Liver (tissue), 3 donors: ENCODE results near the gene MPP1.

ENCODE experiments used
- EGR1 ChIP-seq, 2 donors: IDR thresholded peaks; 2 replicates each; pipeline ENCODE4 v1.6.1; 2016 to 2018; ENCODE audit warnings: antibody characterized with exemption in 2 of 2, low read depth in 2 of 2
- FOXA1 ChIP-seq: IDR thresholded peaks from 2 replicates; pipeline ENCODE4 v1.6.1; 2016; ENCODE audit warnings: antibody characterized with exemption
- GABPA ChIP-seq, 2 donors: IDR thresholded peaks in 1 of 2; conservative IDR thresholded peaks in 1 of 2; 2 replicates each; pipeline ENCODE4 v1.6.1; 2016; ENCODE audit warnings: antibody characterized with exemption in 2 of 2, mild to moderate bottlenecking in 1 of 2, moderate library complexity in 1 of 2
- JUND ChIP-seq, 2 donors: IDR thresholded peaks; 2 replicates each; pipeline ENCODE4 v1.6.1; 2016; ENCODE audit warnings: antibody characterized with exemption in 2 of 2
- RAD21 ChIP-seq, 2 donors: IDR thresholded peaks; 2 replicates each; pipeline ENCODE4 v1.6.1; 2016; ENCODE audit warnings: antibody characterized with exemption in 2 of 2, mild to moderate bottlenecking in 2 of 2
- SP1 ChIP-seq: IDR thresholded peaks from 2 replicates; pipeline ENCODE4 v1.6.1; 2018; ENCODE audit warnings: antibody characterized with exemption, mild to moderate bottlenecking
- TAF1 ChIP-seq: conservative IDR thresholded peaks from 2 replicates; pipeline ENCODE4 v1.6.1; 2016; ENCODE audit warnings: antibody characterized with exemption, mild to moderate bottlenecking
- YY1 ChIP-seq: IDR thresholded peaks from 2 replicates; pipeline ENCODE4 v1.6.1; 2016; ENCODE audit warnings: antibody characterized with exemption, mild to moderate bottlenecking
- TF ChIP-seq, protein P1 (sequence below): fragments of 150-350 bp; IDR thresholded peaks from 2 replicates; pipeline ENCODE4 v1.5.1; 2017; ENCODE audit warnings: improper control_type of control experiment, low read depth, low read length; ENCODE audit not compliant: missing input control
- TF ChIP-seq, protein P2 (sequence below): IDR thresholded peaks from 2 replicates; pipeline ENCODE4 v1.6.1; 2016; ENCODE audit warnings: antibody characterized with exemption
- TF ChIP-seq, protein P3 (sequence below): IDR thresholded peaks from 2 replicates; pipeline ENCODE4 v1.6.1; 2016; ENCODE audit warnings: antibody characterized with exemption, mild to moderate bottlenecking
- TF ChIP-seq, protein P4 (sequence below): IDR thresholded peaks from 2 replicates; pipeline ENCODE4 v1.6.1; 2016; ENCODE audit warnings: antibody characterized with exemption
- TF ChIP-seq, protein P5 (sequence below): IDR thresholded peaks from 2 replicates; pipeline ENCODE4 v1.6.1; 2016; ENCODE audit warnings: antibody characterized with exemption
- donor health status: healthy.
- donor health status: healthy.

DNA sequence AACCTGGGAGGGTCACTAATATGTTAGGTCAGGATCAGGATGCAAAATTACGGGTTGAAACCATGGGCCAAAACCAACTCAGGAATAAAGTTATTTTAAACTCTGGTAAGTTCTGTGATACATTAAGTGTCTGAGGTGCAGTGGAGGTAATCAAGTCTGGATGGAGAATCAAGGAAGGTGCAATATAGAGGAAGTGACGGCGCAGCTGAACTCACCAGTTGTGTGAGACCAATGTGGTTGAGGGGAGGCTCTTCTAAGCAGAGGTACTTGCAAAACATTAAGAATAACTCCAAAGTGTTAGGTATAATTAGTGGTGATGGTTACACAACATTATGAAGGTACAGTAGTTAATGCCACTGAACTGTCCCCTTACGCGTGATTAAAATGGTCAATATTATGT, 74.1 kb downstream of the MPP1 start:
- TF ChIP-seq, protein P1, sequence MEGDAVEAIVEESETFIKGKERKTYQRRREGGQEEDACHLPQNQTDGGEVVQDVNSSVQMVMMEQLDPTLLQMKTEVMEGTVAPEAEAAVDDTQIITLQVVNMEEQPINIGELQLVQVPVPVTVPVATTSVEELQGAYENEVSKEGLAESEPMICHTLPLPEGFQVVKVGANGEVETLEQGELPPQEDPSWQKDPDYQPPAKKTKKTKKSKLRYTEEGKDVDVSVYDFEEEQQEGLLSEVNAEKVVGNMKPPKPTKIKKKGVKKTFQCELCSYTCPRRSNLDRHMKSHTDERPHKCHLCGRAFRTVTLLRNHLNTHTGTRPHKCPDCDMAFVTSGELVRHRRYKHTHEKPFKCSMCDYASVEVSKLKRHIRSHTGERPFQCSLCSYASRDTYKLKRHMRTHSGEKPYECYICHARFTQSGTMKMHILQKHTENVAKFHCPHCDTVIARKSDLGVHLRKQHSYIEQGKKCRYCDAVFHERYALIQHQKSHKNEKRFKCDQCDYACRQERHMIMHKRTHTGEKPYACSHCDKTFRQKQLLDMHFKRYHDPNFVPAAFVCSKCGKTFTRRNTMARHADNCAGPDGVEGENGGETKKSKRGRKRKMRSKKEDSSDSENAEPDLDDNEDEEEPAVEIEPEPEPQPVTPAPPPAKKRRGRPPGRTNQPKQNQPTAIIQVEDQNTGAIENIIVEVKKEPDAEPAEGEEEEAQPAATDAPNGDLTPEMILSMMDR = no peak
- TF ChIP-seq, protein P2, sequence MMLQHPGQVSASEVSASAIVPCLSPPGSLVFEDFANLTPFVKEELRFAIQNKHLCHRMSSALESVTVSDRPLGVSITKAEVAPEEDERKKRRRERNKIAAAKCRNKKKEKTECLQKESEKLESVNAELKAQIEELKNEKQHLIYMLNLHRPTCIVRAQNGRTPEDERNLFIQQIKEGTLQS = no peak
- TF ChIP-seq GABPA (IDR thresholded peaks at IDR 0.05 in 1 of 2, conservative IDR thresholded peaks at IDR 0.05 in 1 of 2) (no peak), JUND (IDR thresholded peaks at IDR 0.05) (no peak), EGR1 (IDR thresholded peaks at IDR 0.05; ENCODE audit: low read depth in 2 of 2) (no peak), FOXA1 (no peak), TAF1 (no peak), RAD21 (IDR thresholded peaks at IDR 0.05) (no peak), SP1 (no peak), YY1 (no peak)
- TF ChIP-seq, protein P3, sequence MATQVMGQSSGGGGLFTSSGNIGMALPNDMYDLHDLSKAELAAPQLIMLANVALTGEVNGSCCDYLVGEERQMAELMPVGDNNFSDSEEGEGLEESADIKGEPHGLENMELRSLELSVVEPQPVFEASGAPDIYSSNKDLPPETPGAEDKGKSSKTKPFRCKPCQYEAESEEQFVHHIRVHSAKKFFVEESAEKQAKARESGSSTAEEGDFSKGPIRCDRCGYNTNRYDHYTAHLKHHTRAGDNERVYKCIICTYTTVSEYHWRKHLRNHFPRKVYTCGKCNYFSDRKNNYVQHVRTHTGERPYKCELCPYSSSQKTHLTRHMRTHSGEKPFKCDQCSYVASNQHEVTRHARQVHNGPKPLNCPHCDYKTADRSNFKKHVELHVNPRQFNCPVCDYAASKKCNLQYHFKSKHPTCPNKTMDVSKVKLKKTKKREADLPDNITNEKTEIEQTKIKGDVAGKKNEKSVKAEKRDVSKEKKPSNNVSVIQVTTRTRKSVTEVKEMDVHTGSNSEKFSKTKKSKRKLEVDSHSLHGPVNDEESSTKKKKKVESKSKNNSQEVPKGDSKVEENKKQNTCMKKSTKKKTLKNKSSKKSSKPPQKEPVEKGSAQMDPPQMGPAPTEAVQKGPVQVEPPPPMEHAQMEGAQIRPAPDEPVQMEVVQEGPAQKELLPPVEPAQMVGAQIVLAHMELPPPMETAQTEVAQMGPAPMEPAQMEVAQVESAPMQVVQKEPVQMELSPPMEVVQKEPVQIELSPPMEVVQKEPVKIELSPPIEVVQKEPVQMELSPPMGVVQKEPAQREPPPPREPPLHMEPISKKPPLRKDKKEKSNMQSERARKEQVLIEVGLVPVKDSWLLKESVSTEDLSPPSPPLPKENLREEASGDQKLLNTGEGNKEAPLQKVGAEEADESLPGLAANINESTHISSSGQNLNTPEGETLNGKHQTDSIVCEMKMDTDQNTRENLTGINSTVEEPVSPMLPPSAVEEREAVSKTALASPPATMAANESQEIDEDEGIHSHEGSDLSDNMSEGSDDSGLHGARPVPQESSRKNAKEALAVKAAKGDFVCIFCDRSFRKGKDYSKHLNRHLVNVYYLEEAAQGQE = no peak
- TF ChIP-seq, protein P4, sequence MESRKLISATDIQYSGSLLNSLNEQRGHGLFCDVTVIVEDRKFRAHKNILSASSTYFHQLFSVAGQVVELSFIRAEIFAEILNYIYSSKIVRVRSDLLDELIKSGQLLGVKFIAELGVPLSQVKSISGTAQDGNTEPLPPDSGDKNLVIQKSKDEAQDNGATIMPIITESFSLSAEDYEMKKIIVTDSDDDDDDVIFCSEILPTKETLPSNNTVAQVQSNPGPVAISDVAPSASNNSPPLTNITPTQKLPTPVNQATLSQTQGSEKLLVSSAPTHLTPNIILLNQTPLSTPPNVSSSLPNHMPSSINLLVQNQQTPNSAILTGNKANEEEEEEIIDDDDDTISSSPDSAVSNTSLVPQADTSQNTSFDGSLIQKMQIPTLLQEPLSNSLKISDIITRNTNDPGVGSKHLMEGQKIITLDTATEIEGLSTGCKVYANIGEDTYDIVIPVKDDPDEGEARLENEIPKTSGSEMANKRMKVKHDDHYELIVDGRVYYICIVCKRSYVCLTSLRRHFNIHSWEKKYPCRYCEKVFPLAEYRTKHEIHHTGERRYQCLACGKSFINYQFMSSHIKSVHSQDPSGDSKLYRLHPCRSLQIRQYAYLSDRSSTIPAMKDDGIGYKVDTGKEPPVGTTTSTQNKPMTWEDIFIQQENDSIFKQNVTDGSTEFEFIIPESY = no peak
- TF ChIP-seq, protein P5, sequence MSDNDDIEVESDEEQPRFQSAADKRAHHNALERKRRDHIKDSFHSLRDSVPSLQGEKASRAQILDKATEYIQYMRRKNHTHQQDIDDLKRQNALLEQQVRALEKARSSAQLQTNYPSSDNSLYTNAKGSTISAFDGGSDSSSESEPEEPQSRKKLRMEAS = no peak
